Bronchial epithelial cell (primary cell): ENCODE measurements around the gene FBXL22. TPM values are rescaled to one million over a fixed set of nuclear protein-coding genes. Genes with fewer than 3 reads are reported as not detected.

Source experiments
- DNase-seq: peaks from one replicate; pipeline ENCODE4 v3.0.0-alpha.2; 2010; ENCODE audit warnings: low read depth
- FAIRE-seq: peaks from 2 replicates; lab custom pipeline; 2011; peaks lifted over from hg19 to GRCh38; lab: Jason Lieb, UNC
- H3K27me3 ChIP-seq: 2 replicates; pipeline ENCODE4 v1.5.1; 2011; ENCODE audit warnings: low read length; ENCODE audit not compliant: control insufficient read depth, insufficient read depth
- H3K36me3 ChIP-seq: 2 replicates; pipeline ENCODE4 v1.5.1; 2011; ENCODE audit warnings: low read length; ENCODE audit not compliant: control insufficient read depth, insufficient read depth
- H3K4me3 ChIP-seq: 2 replicates; pipeline ENCODE4 v1.5.1; 2011; ENCODE audit warnings: mild to moderate bottlenecking, low read depth, low read length, control low read depth
- CTCF ChIP-seq: IDR thresholded peaks from 2 replicates; pipeline ENCODE4 v1.5.1; 2011; ENCODE audit warnings: mild to moderate bottlenecking, moderate library complexity, low read length, control low read depth, inconsistent platforms; ENCODE audit not compliant: insufficient read depth, severe bottlenecking
- total RNA-seq: library from RNA; depleted of rRNA; stranded (reverse); fragments of >200 nt; gene quantifications from 2 replicates; pipeline ENCODE4 v1.2.1, GENCODE V29; 2014

Gene FBXL22
- total RNA-seq, 1 donor from 2014 or later = under 0.01 TPM

GRCh38 chr15:63582718-63583426 is 14.3 kb upstream of the FBXL22 start:
- peaks cover 6% of the 10 kb centered on the region for H3K36me3 ChIP-seq
- FAIRE-seq (no peak), DNase-seq (peak; percentile 77)
- no peaks in the 10 kb centered on the region for H3K27me3 ChIP-seq
- H3K4me3 ChIP-seq = no peak overlapping the region
- no peak for TF ChIP-seq CTCF

- no peak for FAIRE-seq
- no peaks in the 10 kb centered on the region for H3K27me3 ChIP-seq
These were observed 10.4 kb upstream of the FBXL22 start for GRCh38 chr15:63586790-63587189.

GRCh38 chr15:63587527-63587926 is 9.7 kb upstream of the FBXL22 start:
- Histone ChIP-seq H3K4me3 (no peak overlapping the region), H3K36me3 (peaks cover 17% of the 10 kb centered on the region), H3K27me3 (no peaks in the 10 kb centered on the region)
- FAIRE-seq (no peak), DNase-seq (peak; percentile 65)
- TF ChIP-seq CTCF = no peak

More at GRCh38 chr15:63586790-63587189, 10.4 kb upstream of the FBXL22 start:
- DNase-seq = no peak
- TF ChIP-seq CTCF = no peak
- Histone ChIP-seq H3K36me3 (peaks cover 17% of the 10 kb centered on the region), H3K4me3 (no peak overlapping the region)

GRCh38 chr15:63588826-63589225 is 8.4 kb upstream of the FBXL22 start:
- no peak for TF ChIP-seq CTCF
- FAIRE-seq (no peak), DNase-seq (no peak)
- peaks cover 14% of the 10 kb centered on the region for H3K36me3 ChIP-seq
- H3K4me3 ChIP-seq = no peak overlapping the region
- no peaks in the 10 kb centered on the region for H3K27me3 ChIP-seq

GRCh38 chr15:63593705-63594671 is 3.2 kb upstream of the FBXL22 start:
- Histone ChIP-seq H3K27me3 (no peaks in the 10 kb centered on the region), H3K4me3 (no peak overlapping the region), H3K36me3 (peaks cover 7% of the 10 kb centered on the region)
- FAIRE-seq (no peak), DNase-seq (peak; percentile 85)
- TF ChIP-seq CTCF = no peak
